ENCODE results near the gene MAP3K9. TPM values are rescaled to one million over a fixed set of nuclear protein-coding genes. Genes with fewer than 3 reads are reported as not detected.
A peak's percentile ranks its signal among the peaks of the same experiment; 100 is the strongest.

MAP3K9 gene
- total and polyA plus RNA-seq, 10 of the 15 experiments (the other 5 are each of a cell fraction or from before 2014, with no cell fraction given): 0.48 to 7.9 (median 2.9) TPM

- no peaks in the 10 kb centered on the region for H3K79me2 ChIP-seq (ENCODE audit: control insufficient read depth, insufficient read depth, low read length)
- intact Hi-C loops (cut with micrococcal nuclease; ENCODE audit: unreplicated experiment) (no loop called here), in situ Hi-C loops (cut with MboI) (no loop called here)
- peaks cover 0 to 5% of the 10 kb centered on the region in 2 experiments; a peak in 1 of 4 replicates for H3K27me3 ChIP-seq (replicated peaks in 1 of 2; ENCODE audit: control insufficient read depth in 2 of 2, insufficient read depth in 2 of 2, low read length in 1 of 2)
- no peaks in the 10 kb centered on the region; the same call in 2 of the 3 replicates for H3K9me3 ChIP-seq (replicated peaks; ENCODE audit: control insufficient read depth, insufficient read depth, low read length)
- no peaks in the 10 kb centered on the region for H3K36me3 ChIP-seq (ENCODE audit: control insufficient read depth in 2 of 2, insufficient read depth in 2 of 2, low read length in 1 of 2)
- peak overlapping the region; percentile 92 for H3K4me2 ChIP-seq (ENCODE audit: control insufficient read depth, insufficient read depth)
- no peak overlapping the region for H3K27ac ChIP-seq (ENCODE audit: control insufficient read depth, insufficient read depth)
- SMC1A ChIA-PET (ENCODE audit: uncharacterized antibody, unreplicated experiment): interaction anchor here (0.6 to 9.6 kb wide), 11 partner anchors 9 to 220 kb away, joined by 3 to 119 read pairs (median 3); no protein-coding TSS in a partner anchor
- FAIRE-seq: no peak
- RAD21 ChIA-PET (ENCODE audit: unreplicated experiment): interaction anchor here (0.8 to 8.6 kb wide), 8 partner anchors 8 to 154 kb away, joined by 3 to 98 read pairs (median 6); partner anchors contain the start of genes MAP3K9 and PCNX1
- H3K9ac ChIP-seq (ENCODE audit: control insufficient read depth, insufficient read depth, low read length): peak overlapping the region; percentile 40; the same call in 1 of the 2 replicates
- H4K20me1 ChIP-seq (ENCODE audit: control insufficient read depth, insufficient read depth): no peaks in the 10 kb centered on the region
- ATAC-seq: peak; percentile 5; the same call in 1 of the 3 replicates
- no peak for DNase-seq (ENCODE audit: low read depth, low spot score)
- H3K4me1 ChIP-seq (ENCODE audit: control insufficient read depth, insufficient read depth, low read length): peaks cover 4% of the 10 kb centered on the region; the same call in 1 of the 2 replicates
- WGBS (ENCODE audit: insufficient coverage, insufficient replicate concordance, low lambda C conversion rate, missing lambda C conversion rate): 17% methylated on average over 14 of the region's 26 CpGs
- peak overlapping the region; percentile 66 for H2AFZ ChIP-seq (ENCODE audit: control insufficient read depth, low read depth, low read length)
- peak overlapping the region; percentile 74 for H3K4me3 ChIP-seq
- CTCF ChIA-PET: interaction anchor here (0.8 to 10.9 kb wide), 7 partner anchors 49 to 132 kb away, joined by 3 to 160 read pairs (median 4); partner anchors contain the start of gene PCNX1
- POLR2A ChIA-PET: interaction anchor here (0.5 to 1.8 kb wide), 3 partner anchors 47 to 155 kb away, joined by 3 to 5 read pairs (median 3); no protein-coding TSS in a partner anchor
- BruUV-seq (replicated peaks): no TSS peak
- TF ChIP-seq ATF2 (IDR thresholded peaks at IDR 0.05; ENCODE audit: low read length) (no peak), TBL1XR1 (IDR thresholded peaks at IDR 0.05; ENCODE audit: low read depth, low read length) (no peak), TCF7 (IDR thresholded peaks at IDR 0.05; ENCODE audit: borderline replicate concordance) (no peak), RCOR1 (conservative IDR thresholded peaks at IDR 0.05; ENCODE audit: low read depth, low read length) (no peak), POU2F2 (IDR thresholded peaks at IDR 0.05; ENCODE audit: borderline replicate concordance, low read depth, low read length) (no peak), IRF3 (IDR thresholded peaks at IDR 0.05) (no peak), MXI1 (IDR thresholded peaks at IDR 0.05; ENCODE audit: low read depth, low read length) (no peak), SP1 (IDR thresholded peaks at IDR 0.05; ENCODE audit: low read depth, low read length) (no peak), SMC3 (IDR thresholded peaks at IDR 0.05; ENCODE audit: borderline replicate concordance, low read length) (no peak), ESRRA (IDR thresholded peaks at IDR 0.05; ENCODE audit: low read length) (no peak), SPI1 (IDR thresholded peaks at IDR 0.05; ENCODE audit: borderline replicate concordance, insufficient read depth, low read depth, low read length) (no peak), YY1 (IDR thresholded peaks at IDR 0.05; ENCODE audit: low read depth, low read length) (no peak), TCF3 (IDR thresholded peaks at IDR 0.05; ENCODE audit: borderline replicate concordance, insufficient read depth, low read depth, low read length) (no peak)
- TF ChIP-seq, protein P1, sequence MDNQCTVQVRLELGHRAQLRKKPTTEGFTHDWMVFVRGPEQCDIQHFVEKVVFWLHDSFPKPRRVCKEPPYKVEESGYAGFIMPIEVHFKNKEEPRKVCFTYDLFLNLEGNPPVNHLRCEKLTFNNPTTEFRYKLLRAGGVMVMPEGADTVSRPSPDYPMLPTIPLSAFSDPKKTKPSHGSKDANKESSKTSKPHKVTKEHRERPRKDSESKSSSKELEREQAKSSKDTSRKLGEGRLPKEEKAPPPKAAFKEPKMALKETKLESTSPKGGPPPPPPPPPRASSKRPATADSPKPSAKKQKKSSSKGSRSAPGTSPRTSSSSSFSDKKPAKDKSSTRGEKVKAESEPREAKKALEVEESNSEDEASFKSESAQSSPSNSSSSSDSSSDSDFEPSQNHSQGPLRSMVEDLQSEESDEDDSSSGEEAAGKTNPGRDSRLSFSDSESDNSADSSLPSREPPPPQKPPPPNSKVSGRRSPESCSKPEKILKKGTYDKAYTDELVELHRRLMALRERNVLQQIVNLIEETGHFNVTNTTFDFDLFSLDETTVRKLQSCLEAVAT (IDR thresholded peaks at IDR 0.05): 0 out of 2 replicates have a peak, but pooled peaks have one; percentile 7
- TF ChIP-seq, protein P2, sequence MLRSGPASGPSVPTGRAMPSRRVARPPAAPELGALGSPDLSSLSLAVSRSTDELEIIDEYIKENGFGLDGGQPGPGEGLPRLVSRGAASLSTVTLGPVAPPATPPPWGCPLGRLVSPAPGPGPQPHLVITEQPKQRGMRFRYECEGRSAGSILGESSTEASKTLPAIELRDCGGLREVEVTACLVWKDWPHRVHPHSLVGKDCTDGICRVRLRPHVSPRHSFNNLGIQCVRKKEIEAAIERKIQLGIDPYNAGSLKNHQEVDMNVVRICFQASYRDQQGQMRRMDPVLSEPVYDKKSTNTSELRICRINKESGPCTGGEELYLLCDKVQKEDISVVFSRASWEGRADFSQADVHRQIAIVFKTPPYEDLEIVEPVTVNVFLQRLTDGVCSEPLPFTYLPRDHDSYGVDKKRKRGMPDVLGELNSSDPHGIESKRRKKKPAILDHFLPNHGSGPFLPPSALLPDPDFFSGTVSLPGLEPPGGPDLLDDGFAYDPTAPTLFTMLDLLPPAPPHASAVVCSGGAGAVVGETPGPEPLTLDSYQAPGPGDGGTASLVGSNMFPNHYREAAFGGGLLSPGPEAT (IDR thresholded peaks at IDR 0.05; ENCODE audit: low read depth): no peak
- TF ChIP-seq, protein P3, sequence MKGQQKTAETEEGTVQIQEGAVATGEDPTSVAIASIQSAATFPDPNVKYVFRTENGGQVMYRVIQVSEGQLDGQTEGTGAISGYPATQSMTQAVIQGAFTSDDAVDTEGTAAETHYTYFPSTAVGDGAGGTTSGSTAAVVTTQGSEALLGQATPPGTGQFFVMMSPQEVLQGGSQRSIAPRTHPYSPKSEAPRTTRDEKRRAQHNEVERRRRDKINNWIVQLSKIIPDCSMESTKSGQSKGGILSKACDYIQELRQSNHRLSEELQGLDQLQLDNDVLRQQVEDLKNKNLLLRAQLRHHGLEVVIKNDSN (IDR thresholded peaks at IDR 0.05; ENCODE audit: borderline replicate concordance, extremely low read length, insufficient read depth, low read depth, low read length): no peak
Observed at GRCh38 chr14:70822530-70823185, 13.3 kb upstream of the MAP3K9 start.
